Measurements from ENCODE around the gene MARCHF6.
"Not testable (repeated sequence)": the region's sequence is repeated elsewhere in the genome, so short reads cannot be mapped to it uniquely, and the experiment has no call there.

The MARCHF6 gene

DNA sequence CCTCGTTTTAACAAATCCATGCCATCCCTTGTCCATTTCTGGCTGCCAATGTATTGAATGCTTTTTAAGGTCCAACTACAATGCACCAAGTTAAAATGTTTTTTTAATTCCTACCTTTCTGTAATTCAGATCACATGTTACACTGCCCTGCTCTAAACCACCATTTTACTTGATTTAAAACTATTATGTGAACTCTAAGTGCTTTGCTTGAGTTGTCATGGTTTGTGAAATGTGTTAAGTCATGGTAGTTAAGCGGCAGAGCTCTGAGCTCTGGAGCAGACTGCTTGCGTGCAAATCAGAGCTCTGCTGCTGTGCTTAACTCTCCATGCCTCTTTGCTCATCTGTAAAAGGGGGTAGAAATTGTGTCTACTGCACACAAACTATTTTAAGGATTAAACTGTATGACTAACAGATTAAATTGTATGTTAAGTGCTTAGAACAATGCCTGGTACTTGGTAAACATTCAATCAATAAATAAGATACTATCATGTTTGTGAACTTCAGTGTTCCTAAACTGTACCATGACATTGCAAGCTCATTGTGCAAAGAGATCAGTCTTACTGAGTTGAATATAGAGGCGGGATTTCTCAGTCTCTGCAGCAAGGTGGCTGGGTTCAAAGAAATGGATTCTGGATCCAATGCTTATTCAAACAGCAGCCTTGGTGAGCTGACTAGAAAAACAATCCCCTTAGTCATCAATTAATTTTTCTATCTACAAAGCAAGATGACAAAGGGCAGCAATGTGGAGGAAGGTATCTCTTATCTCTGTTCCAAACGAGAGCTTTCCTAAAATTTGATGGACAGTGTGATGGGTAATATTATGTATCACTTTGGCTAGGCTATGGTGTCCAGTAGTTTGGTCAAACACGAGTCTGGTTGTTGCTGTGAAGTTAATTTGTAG is 29.7 kb upstream of the MARCHF6 start:
- no peak for DNase-seq

GRCh38 chr5:10324518-10325370 is 28.8 kb upstream of the MARCHF6 start:
- DNase-seq = peak; percentile 53

DNA sequence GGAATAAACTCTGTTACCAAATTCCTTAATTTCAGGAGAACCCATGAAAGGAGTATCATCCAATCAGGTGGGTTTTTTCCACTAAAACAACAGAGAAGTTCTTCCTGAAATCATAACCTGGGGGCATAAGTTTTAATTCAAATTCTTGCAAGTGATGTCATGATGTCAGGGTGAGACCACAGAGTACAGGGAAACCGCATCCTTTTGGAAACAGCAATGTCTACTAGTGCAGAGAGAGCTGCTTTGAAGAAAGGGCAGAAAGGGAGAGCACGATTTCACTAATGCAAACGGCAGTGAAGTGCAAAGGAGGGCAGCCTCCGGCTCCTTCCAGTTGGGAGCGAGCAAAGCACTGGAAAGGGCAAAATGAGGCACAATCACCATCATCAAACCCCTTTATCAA is 25.2 kb upstream of the MARCHF6 start:
- DNase-seq = no peak

DNA sequence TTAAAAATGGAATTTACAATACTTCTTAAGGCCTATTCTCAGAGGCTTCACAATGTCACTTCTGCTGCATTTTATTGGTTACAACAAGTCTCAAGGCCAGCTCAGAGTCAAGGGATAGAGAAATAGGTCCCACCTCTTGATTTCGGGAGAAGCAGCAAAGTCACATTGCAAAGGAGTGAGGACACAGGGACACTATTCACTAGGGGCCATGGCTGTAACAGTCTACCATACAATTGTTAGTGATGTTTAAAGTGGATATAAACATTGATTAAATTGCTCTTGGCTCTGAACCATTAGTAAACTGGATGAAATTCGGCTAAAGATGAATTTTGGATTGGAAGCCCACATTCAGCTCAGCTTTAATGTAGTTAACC is 24.1 kb upstream of the MARCHF6 start:
- DNase-seq = no peak

- no peak for DNase-seq
Measured at GRCh38 chr5:10329820-10330481, 23.5 kb upstream of the MARCHF6 start.

GRCh38 chr5:10330511-10331230 is 22.8 kb upstream of the MARCHF6 start:
- DNase-seq = no peak

DNA sequence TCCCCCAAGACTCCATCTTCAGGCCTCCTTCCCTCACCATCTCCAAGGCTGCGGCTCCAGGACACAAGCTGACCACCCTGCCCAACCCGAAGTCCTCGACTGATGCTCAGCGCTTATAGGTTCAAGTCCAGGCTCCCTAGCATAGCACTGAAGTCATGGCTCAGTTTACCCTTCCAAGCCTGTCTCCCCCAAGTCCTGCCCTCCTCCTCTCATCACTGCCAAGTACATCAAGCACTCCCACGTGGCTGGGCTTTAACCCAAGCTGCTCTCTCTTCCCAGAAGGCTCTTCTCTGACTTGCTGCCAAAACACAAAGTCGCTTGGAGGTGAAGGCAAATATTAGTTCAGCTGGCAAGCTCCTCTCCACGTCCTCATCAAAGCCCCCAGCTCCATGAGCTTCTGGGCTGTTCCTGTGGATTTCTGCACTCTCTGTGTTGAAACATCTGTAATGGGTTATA is 22.1 kb upstream of the MARCHF6 start:
- DNase-seq = peak; percentile 50

GRCh38 chr5:10332301-10332700 is 21.2 kb upstream of the MARCHF6 start:
- no peak for DNase-seq

- DNase-seq = peak; percentile 38
Measured at GRCh38 chr5:10333154-10334006, 20.1 kb upstream of the MARCHF6 start.

GRCh38 chr5:10334831-10335230 is 18.7 kb upstream of the MARCHF6 start:
- DNase-seq = no peak

DNA sequence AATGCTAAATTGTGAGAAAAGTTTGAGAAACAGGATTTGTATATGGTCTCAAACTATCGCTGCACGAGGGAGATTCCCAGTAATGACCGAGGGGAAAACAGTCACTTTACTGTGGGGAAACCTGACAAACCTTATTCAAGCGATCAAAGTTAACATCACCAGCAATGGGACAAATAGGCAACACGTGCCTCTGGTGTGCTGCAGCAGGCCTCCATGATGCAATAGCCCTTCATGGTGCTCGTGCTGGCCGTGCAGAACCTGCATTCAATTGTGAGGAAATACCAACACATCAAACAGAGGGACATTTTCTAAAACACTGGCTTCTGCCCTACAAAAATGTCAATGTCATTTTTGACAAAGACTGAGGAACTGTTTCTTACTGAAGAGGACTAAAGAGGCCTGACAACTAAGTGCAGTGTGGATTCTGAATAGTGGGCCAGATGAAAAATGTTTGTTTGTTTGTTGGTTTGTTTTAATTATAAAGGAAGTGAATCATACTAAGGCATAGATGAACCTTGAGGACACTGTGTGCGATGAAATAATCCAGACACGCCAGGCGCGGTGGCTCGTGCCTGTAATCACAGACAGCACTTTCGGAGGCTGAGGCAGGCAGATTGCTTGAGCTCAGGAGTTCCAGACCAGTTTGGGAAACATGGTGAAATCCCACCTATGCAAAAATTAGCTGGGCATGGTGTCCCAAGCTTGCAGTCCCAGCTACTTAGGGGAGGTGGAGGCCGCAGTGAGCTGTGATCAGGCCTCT is 17.6 kb upstream of the MARCHF6 start:
- no peak for DNase-seq

DNA sequence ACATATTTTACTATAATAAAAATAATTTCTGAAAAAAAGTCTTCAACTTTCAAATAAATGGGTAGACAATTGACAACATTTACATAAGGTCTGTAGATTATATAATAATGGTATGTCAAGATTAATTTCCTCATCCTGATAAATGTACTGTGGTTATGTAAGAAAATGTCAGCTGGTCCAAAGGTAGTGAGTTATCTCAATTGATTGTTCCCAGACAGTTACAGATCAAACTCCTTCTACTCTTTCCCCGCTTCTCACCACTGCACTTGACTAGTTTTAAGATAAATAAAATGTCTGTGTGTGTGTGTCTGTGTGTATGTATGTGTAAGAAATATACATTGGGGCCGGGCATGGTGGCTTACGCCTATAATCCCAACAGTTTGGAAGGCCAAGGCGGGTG is 16.4 kb upstream of the MARCHF6 start:
- DNase-seq = no peak

DNA sequence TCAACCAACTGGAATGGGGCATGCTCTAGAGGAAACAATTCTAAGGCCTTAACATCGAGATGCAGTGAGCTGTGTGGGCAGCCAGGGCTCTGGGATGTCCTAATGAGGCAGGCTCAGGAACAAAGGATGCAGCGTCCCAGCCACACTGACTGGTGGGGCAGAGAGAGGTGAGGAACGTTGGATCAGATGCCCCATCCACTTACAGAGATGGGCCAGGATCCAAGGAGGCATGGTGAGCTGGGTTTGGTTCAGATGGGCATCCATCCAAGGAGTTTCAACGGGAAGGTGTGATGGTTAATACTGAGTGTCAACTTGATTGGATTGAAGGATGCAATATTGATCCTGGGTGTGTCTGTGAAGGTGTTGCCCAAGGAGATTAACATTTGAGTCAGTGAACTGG is 15.5 kb upstream of the MARCHF6 start:
- DNase-seq = no peak

DNA sequence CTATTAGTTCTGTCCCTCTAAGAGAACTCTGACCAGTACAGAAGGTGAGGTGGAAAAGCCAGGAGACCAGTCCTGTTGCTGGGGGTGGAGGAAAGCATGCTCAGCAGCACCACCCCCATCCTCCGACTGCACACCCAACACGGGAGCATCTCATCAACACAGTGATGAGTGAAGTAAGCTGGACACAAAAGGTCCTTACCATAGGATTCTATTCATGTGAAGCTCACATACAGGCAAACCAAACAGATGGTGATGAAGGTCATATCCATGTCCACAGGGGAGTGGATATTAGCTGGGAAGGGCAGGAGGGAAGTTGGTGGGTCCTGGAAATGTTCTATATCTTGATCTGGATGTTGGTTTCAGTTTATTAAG is 14.8 kb upstream of the MARCHF6 start:
- no peak for DNase-seq

DNA sequence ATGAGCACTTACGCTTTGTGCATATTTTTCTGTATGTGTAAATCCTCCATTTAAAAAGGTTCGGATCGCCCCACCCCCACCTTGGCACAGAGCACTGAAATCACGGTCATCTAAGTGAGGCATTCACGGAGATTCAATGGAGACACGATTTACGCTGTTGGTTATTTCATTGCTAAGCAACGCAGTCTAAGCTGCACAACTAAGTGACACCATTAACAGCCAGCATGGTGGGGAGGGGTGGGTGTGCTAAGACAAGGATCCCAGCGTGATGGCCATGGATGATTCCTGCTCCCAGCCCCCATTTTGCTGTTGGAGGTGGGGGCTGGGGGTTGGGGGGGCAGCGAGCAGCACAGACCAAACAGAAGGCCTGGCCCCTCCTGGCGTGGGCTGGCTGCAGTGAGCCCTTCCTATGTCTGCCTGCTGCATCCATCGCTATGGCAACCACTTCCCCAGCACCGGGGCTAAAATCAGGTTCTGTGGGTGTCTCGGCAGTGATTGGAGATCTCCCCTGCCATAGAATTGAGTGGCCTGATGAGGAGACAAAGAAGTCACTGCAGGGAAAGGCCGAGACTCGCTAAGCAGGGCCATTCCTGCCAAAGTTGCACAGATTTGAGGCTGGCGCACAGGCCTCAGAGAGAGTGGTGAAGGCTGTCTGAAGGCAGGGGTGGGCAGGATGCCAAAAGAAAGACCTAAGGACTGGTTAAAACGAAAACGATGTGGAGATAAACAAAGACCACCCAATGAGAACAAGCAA is 14.3 kb upstream of the MARCHF6 start:
- no peak for DNase-seq

GRCh38 chr5:10339958-10340357 is 13.5 kb upstream of the MARCHF6 start:
- no peak for DNase-seq

- DNase-seq = no peak
Measured at GRCh38 chr5:10343486-10343885, 10.0 kb upstream of the MARCHF6 start.

- DNase-seq = not testable (repeated sequence)
Measured at GRCh38 chr5:10344461-10345106, 8.9 kb upstream of the MARCHF6 start.

- no peak for DNase-seq
Measured at GRCh38 chr5:10348258-10348657, 5.2 kb upstream of the MARCHF6 start.
